ENCODE measurements around the gene IKZF3. TPM values are rescaled to one million over a fixed set of nuclear protein-coding genes. Genes with fewer than 3 reads are reported as not detected.
"Not testable (repeated sequence)": the region's sequence is repeated elsewhere in the genome, so short reads cannot be mapped to it uniquely, and the experiment has no call there.

IKZF3 gene
- total RNA-seq, 4 donors from 2014 or later: 2.9 to 8.3 (median 4.5) TPM

- TF ChIP-seq CTCF (IDR thresholded peaks at IDR 0.05): no peak
- DNase-seq (ENCODE audit: low spot score): no peak
- no peak for ATAC-seq (ENCODE audit: low FRiP score)
Measured at GRCh38 chr17:39772415-39772814, 91.7 kb downstream of the IKZF3 start.

DNA sequence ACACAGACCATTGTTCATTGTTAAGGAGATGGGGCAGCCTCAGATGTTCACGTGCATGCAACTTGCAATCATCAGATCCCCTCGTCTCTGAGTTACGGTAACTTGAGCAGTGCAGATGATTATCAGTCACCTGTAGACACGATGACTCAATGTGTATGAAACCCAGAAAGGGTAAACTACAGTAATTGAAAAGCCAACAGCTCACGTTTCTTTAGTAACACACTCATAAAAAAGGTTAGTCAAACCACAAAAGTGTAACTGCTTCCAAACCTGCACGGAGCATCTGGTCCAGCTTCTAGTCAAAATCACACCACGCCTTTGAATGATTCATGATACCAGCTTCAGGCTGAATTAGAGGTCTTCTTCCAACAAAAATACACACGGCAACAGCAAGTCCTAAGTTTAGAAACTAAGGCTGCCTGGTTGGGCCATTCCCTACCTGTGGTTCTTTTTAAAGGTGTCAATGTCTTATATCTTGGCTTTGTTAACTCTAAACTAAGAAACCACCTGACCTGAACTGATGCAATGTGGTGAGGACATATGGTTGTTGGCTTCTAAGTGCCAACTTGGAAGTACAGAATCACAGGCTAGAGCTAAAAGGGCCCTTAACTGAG lies 94.0 kb downstream of the IKZF3 start:
- no peak for ATAC-seq (ENCODE audit: low FRiP score)
- no peak for DNase-seq (ENCODE audit: low spot score)
- no peak for TF ChIP-seq CTCF (IDR thresholded peaks at IDR 0.05)

GRCh38 chr17:39767147-39767546 lies 97.0 kb downstream of the IKZF3 start:
- ATAC-seq (ENCODE audit: low FRiP score) (no peak), DNase-seq (ENCODE audit: low spot score) (no peak)
- TF ChIP-seq CTCF (IDR thresholded peaks at IDR 0.05): no peak

- ATAC-seq (ENCODE audit: low FRiP score) (no peak), DNase-seq (ENCODE audit: low spot score) (no peak)
- TF ChIP-seq CTCF (IDR thresholded peaks at IDR 0.05): no peak
Measured at GRCh38 chr17:39765766-39766165, 98.3 kb downstream of the IKZF3 start.

- no peak for ATAC-seq (ENCODE audit: low FRiP score)
- TF ChIP-seq CTCF (IDR thresholded peaks at IDR 0.05): no peak
- no peak for DNase-seq (ENCODE audit: low spot score)
Measured at GRCh38 chr17:39765175-39765574, 98.9 kb downstream of the IKZF3 start.

- ATAC-seq (ENCODE audit: low FRiP score); DNase-seq (ENCODE audit: low spot score): not testable (repeated sequence)
Measured at GRCh38 chr17:39764171-39764570, 99.9 kb downstream of the IKZF3 start.

GRCh38 chr17:39763051-39763820 lies 100.9 kb downstream of the IKZF3 start:
- TF ChIP-seq CTCF (IDR thresholded peaks at IDR 0.05): no peak
- no peak for ATAC-seq (ENCODE audit: low FRiP score)
- DNase-seq (ENCODE audit: low spot score): no peak
